Measurements from ENCODE around the gene TSPAN4. TPM values are rescaled to one million over a fixed set of nuclear protein-coding genes. Genes with fewer than 3 reads are reported as not detected.

The TSPAN4 gene
- total and polyA plus RNA-seq, 4 donors, result 16.5 to 38.1 (median 30.4) TPM

DNA sequence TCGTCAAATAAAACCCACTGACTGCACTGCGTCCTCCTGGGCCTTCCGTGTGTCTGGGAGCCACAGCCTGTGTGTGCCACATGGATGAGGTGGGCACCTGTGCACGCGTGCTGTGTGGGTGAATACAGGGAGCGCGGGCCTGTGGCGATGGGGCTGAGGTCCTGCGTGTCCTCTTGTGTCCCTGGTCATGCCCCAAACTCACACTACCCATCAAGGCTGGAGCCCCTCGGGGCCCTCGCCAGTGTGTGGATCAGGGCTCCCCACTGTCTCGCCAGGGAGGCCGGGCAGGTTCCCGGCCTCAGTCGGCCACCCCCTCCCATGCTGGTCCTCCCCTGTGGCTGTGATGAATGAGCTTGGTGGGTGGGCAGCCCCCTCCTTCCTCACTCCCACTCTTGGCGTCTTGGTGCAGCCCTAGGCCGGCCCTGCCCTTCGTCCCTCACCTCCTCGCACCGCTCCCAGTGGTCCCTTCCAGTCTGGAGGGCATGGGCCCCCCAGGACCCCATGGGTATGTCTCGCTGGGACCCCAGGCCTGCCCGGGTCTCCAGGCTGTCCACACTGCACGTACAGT, 10.6 kb upstream of the TSPAN4 start:
- peaks cover 39 to 81% (median 59%) of the 10 kb centered on the region in 4 donors for H3K4me1 ChIP-seq (ENCODE audit: control insufficient read depth in 4 of 4, insufficient read depth in 4 of 4, low read length in 3 of 4)
- WGBS, result 80% methylated on average over 23 of the region's 23 CpGs

DNA sequence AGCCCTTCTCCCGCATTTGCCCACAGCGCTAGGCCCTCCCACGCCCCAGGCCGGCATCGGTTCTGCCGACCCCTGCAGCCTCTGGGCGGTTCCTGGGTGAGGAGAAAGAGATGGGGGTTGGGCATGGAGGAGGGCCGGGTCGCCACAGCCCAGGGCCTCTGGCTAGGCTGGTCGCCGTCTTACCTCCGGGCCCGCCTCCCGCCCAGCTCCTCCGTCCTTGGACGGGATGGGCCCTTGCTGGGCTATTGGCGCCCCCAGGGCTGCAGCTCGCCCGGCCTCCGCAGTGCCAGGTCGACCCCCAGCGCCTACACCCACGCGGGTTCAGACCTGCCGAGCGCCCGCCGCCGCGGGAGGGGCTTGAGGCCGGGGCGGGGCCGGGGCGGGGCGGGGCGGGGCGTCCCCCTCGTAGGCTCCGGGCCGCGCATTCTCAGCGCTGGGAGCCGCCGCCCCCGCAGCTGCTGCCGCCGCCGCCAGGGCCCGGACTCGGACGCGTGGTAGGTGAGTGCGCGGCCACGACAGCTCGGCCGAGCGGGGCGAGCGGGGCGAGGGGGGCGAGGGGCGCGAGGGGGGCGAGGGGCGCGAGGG, 10.0 kb upstream of the TSPAN4 start, which contains the start of gene CD151:
TSS of gene CD151 (plus strand) at position 424 of the 585 bp plus-strand sequence. CDS start 3,118 bp downstream, outside the sequence.
- Histone ChIP-seq H3K27ac (ENCODE audit: low read depth in 1 of 2, low read length in 2 of 2) (peak within 1 kb of the TSS; percentile 90 to 99), H3K27me3 (ENCODE audit: control insufficient read depth in 4 of 4, insufficient read depth in 4 of 4, low read length in 3 of 4) (no peaks in the 10 kb centered on the region), H3K9me3 (ENCODE audit: control insufficient read depth in 4 of 4, low read length in 3 of 4) (no peaks in the 10 kb centered on the region), H3K4me1 (ENCODE audit: control insufficient read depth in 4 of 4, insufficient read depth in 4 of 4, low read length in 3 of 4) (peaks cover 44 to 79% (median 59%) of the 10 kb centered on the region in 4 donors), H3K4me3 (ENCODE audit: low read depth in 1 of 3, low read length in 3 of 3) (peak within 1 kb of the TSS; percentile 28 to 85 (median 57)), H3K36me3 (ENCODE audit: control insufficient read depth in 4 of 4, insufficient read depth in 3 of 4, low read depth in 1 of 4, low read length in 3 of 4) (peaks cover 0 to 9% (median 7%) of the 10 kb centered on the region in 4 donors), H3K9ac (ENCODE audit: low read depth in 1 of 2, low read length in 2 of 2) (peak within 1 kb of the TSS; percentile 16 to 32)
- DNase-seq (ENCODE audit: low spot score), result peak; percentile 67
- 3% methylated on average over 67 of the region's 67 CpGs for WGBS
- TF ChIP-seq YY1 (IDR thresholded peaks at IDR 0.05) (no peak), EGR1 (IDR thresholded peaks at IDR 0.05; ENCODE audit: low read depth in 2 of 2) (peak in 1 of 2 donors; percentile 51)

More for the DNA sequence above, 10.6 kb upstream of the TSPAN4 start:
- TF ChIP-seq, protein P1, sequence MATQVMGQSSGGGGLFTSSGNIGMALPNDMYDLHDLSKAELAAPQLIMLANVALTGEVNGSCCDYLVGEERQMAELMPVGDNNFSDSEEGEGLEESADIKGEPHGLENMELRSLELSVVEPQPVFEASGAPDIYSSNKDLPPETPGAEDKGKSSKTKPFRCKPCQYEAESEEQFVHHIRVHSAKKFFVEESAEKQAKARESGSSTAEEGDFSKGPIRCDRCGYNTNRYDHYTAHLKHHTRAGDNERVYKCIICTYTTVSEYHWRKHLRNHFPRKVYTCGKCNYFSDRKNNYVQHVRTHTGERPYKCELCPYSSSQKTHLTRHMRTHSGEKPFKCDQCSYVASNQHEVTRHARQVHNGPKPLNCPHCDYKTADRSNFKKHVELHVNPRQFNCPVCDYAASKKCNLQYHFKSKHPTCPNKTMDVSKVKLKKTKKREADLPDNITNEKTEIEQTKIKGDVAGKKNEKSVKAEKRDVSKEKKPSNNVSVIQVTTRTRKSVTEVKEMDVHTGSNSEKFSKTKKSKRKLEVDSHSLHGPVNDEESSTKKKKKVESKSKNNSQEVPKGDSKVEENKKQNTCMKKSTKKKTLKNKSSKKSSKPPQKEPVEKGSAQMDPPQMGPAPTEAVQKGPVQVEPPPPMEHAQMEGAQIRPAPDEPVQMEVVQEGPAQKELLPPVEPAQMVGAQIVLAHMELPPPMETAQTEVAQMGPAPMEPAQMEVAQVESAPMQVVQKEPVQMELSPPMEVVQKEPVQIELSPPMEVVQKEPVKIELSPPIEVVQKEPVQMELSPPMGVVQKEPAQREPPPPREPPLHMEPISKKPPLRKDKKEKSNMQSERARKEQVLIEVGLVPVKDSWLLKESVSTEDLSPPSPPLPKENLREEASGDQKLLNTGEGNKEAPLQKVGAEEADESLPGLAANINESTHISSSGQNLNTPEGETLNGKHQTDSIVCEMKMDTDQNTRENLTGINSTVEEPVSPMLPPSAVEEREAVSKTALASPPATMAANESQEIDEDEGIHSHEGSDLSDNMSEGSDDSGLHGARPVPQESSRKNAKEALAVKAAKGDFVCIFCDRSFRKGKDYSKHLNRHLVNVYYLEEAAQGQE (IDR thresholded peaks at IDR 0.05), result no peak
- TF ChIP-seq RAD21 (IDR thresholded peaks at IDR 0.05), result no peak
- TF ChIP-seq YY1 (IDR thresholded peaks at IDR 0.05), result no peak
- TF ChIP-seq EGR1 (IDR thresholded peaks at IDR 0.05; ENCODE audit: low read depth in 2 of 2), result no peak
- TF ChIP-seq, protein P2, sequence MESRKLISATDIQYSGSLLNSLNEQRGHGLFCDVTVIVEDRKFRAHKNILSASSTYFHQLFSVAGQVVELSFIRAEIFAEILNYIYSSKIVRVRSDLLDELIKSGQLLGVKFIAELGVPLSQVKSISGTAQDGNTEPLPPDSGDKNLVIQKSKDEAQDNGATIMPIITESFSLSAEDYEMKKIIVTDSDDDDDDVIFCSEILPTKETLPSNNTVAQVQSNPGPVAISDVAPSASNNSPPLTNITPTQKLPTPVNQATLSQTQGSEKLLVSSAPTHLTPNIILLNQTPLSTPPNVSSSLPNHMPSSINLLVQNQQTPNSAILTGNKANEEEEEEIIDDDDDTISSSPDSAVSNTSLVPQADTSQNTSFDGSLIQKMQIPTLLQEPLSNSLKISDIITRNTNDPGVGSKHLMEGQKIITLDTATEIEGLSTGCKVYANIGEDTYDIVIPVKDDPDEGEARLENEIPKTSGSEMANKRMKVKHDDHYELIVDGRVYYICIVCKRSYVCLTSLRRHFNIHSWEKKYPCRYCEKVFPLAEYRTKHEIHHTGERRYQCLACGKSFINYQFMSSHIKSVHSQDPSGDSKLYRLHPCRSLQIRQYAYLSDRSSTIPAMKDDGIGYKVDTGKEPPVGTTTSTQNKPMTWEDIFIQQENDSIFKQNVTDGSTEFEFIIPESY (IDR thresholded peaks at IDR 0.05), result no peak
- no peak for TF ChIP-seq ATF3 (IDR thresholded peaks at IDR 0.05)
- no peak for TF ChIP-seq FOXA1 (IDR thresholded peaks at IDR 0.05)
- no peak for TF ChIP-seq FOXA2 (IDR thresholded peaks at IDR 0.05)
- no peak for TF ChIP-seq TAF1 (conservative IDR thresholded peaks at IDR 0.05)
- TF ChIP-seq NR2F2 (IDR thresholded peaks at IDR 0.05), result no peak
- TF ChIP-seq SP1 (IDR thresholded peaks at IDR 0.05), result no peak
- TF ChIP-seq HNF4A (conservative IDR thresholded peaks at IDR 0.05), result no peak
- TF ChIP-seq GABPA (IDR thresholded peaks at IDR 0.05 in 1 of 2, conservative IDR thresholded peaks at IDR 0.05 in 1 of 2), result no peak
- no peaks in the 10 kb centered on the region for H3K27me3 ChIP-seq (ENCODE audit: control insufficient read depth in 4 of 4, insufficient read depth in 4 of 4, low read length in 3 of 4)
- DNase-seq (ENCODE audit: low spot score), result no peak
- H3K27ac ChIP-seq (ENCODE audit: low read depth in 1 of 2, low read length in 2 of 2), result peak overlapping the region in 1 of 2 donors; percentile 46
- H3K36me3 ChIP-seq (ENCODE audit: control insufficient read depth in 4 of 4, insufficient read depth in 3 of 4, low read depth in 1 of 4, low read length in 3 of 4), result peaks cover 0 to 4% (median 2%) of the 10 kb centered on the region in 4 donors
- peak overlapping the region in 1 of 2 donors; percentile 16 for H3K9ac ChIP-seq (ENCODE audit: low read depth in 1 of 2, low read length in 2 of 2)
- H3K9me3 ChIP-seq (ENCODE audit: control insufficient read depth in 4 of 4, low read length in 3 of 4), result no peaks in the 10 kb centered on the region
- H3K4me3 ChIP-seq (ENCODE audit: low read depth in 1 of 3, low read length in 3 of 3), result peak overlapping the region in 1 of 3 donors; percentile 85
